ENCODE measurements around the gene CBR4.
"Not testable (repeated sequence)": the region's sequence is repeated elsewhere in the genome, so short reads cannot be mapped to it uniquely, and the experiment has no call there.

Gene CBR4

GRCh38 chr4:169010125-169011023 lies at the start of gene CBR4:
Gene CBR4, minus strand, starts transcription at chr4:169010255. Its CDS starts 166 bp downstream, at chr4:169010089.
- peak; percentile 89 to 90 for DNase-seq (ENCODE audit: low read depth in 1 of 2, low spot score in 1 of 2)

GRCh38 chr4:169059306-169060211 lies 49.5 kb upstream of the CBR4 start:
- no peak for DNase-seq (ENCODE audit: low read depth in 1 of 2, low spot score in 1 of 2)

DNA sequence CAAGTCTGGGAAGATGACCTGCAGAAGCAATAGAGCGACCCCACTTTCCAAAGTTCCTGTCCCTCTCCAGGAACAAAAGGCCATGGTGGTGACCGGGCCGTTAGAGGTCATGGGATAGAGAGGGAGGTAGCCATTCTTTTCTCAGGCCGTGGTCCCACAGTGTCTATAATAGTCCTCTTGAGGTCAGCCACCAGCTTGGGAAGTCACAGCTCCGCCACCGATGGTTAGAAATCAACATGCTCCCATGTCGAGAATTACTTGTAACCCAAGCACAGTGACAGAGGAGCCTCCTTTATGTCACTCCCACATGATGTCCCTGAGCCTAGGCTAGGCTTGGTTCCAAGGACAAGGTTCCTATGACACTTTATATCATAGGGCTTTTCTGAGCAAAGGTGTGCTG lies 48.3 kb upstream of the CBR4 start:
- DNase-seq (ENCODE audit: low read depth in 1 of 2, low spot score in 1 of 2) = no peak

GRCh38 chr4:169054879-169055278 lies 44.8 kb upstream of the CBR4 start:
- no peak for DNase-seq (ENCODE audit: low read depth in 1 of 2, low spot score in 1 of 2)

GRCh38 chr4:169052594-169052945 lies 42.5 kb upstream of the CBR4 start:
- no peak for DNase-seq (ENCODE audit: low read depth in 1 of 2, low spot score in 1 of 2)

- DNase-seq (ENCODE audit: low read depth in 1 of 2, low spot score in 1 of 2) = no peak
These were observed 41.9 kb upstream of the CBR4 start for GRCh38 chr4:169051761-169052593.

DNA sequence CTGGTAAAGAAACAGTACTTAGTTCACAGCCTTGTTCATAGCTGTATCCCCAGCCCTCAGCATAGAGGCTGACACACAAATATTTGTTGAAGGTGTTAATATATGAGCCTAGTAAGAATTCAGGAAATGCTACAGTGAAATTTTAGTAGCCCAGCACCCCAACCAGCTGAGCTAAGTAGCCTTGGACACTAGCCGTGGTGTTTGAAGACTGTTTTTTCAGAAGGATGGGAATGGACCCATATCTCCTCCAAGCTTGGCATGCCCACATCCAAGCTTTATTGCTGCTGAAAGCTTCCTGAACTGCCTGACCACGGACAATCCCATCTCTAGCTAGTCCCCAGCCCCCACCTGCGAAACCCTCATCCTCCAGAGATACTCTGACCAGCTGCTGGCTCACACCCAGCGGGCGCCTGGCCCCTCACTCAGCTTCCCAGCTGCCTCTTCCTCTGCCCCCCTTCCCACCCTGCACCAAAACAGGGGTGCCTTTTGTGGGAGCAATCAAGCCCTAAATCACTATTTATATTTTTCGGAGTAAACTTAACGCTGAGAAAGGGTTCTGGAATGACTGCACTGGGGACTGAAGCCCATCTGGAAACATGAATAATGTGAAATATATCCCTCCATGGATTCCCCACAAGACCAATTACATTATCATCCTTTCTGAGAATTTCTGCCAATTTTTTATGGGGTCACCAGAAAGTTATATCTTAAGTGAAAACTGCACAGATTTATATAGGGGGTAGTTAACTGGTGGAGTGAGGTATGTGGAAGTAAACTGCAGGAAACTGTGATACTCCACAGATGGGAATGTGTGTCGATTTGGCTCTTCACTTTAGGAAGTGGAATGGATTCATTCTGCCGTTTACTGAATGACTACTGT lies 41.1 kb upstream of the CBR4 start:
- no peak for DNase-seq (ENCODE audit: low read depth in 1 of 2, low spot score in 1 of 2)

GRCh38 chr4:169050284-169050683 lies 40.2 kb upstream of the CBR4 start:
- no peak for DNase-seq (ENCODE audit: low read depth in 1 of 2, low spot score in 1 of 2)

GRCh38 chr4:169048868-169049414 lies 38.9 kb upstream of the CBR4 start:
- no peak for DNase-seq (ENCODE audit: low read depth in 1 of 2, low spot score in 1 of 2)

DNA sequence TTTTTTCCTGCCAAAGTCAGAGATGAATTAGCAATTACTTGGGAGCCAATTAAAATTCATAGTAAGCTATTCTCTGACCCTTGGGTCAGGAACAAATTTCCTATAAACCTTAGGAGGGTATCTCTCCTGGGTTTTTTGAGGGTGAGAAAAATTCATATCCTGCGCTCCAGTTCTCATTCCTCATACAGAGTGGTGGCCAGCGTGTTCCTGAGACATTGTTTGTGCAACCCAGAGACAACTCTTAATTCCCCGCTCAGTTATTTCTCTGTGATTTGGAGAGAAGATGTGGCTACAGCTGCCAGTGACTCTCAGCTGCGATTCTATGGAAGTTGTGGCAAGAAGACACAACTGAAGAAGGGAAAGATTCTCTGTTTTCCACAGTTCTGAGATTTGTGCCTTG lies 37.9 kb upstream of the CBR4 start:
- no peak for DNase-seq (ENCODE audit: low read depth in 1 of 2, low spot score in 1 of 2)

DNA sequence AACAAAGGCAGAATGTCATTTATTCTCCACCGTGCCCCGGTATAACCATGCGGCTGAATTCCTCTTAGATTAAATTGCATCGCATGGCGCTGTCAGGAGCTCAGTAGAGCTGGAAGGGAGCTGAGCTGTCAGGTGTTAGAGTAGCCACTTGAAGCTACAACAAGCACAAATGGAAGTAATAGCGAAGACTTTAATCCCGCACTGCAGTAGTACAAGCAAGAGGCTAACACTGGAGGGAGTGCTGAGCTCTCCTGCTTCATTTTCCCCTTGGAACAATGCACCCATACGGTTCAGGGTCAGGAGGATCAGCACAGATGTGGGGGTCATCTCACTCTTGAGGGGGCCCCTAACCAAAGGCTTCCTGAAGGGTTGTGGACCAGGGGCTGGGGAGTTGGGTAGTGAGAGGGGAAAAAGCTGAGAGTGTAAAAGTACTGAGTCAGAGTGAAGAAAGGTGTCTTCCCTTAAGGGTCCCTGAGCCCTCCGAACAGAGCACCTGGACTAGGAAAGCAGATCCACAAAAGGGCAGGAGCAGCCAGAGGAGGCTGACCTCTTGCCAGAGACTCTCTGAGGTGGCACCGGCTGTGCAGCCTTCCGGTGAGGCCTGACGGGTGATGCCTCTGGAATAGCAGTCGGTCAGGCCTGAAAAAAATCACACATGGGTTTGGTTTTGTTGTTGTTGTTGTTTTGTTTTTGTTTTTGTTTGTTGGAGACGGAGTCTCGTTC lies 36.0 kb upstream of the CBR4 start:
- no peak for DNase-seq (ENCODE audit: low read depth in 1 of 2, low spot score in 1 of 2)

DNA sequence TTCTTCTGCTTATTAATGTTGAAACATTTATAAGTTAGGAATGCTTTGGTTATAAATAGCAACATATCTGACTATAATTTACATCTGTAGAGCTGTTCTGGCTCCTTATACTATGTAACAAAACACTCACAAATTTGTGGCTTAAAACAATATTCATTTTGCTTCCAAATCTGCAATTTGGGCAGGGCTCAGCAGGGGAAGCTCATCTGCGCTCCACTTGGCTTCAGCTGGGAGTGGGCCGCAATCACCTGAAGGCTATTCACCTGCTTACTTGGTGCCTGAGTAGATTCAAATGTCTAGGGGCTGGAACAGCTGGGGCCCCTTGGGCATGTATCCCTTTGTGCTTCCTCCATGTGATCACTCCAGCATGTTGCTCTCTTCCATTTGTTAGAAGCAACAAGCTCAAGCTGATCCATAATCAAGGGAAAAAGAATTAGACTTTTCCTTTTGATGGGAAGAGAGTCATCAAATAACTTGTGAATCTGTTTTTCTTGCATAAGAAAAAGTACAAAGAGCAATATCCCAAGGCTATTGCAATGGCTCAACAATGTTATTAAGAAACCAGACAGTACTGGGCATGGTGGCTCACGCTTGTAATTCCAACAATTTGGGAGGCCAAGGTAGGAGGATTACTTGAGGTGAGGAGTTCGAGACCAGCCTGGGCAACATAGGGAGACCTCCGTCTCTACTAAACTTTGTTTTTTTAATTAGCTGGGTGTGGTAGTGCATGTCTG lies 34.8 kb upstream of the CBR4 start:
- DNase-seq (ENCODE audit: low read depth in 1 of 2, low spot score in 1 of 2) = no peak

DNA sequence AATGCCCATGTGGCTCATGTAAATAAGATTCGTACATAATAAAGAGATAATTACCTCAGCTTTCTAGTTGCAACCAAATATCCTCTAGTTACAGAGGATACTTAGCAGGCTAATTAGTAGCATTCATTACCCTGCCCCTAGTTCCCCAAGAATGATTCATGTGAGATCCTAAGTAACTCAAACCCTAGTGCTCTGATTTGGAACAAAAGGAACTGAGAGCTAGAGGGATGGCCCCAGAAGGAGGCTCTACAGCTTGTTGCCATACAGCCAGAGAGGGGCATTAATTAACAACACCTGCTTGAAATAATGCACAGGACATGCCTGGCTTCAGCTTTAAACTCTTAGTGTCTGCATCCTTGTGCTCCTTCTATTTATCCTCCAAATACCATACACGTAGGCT lies 32.6 kb upstream of the CBR4 start:
- DNase-seq (ENCODE audit: low read depth in 1 of 2, low spot score in 1 of 2) = no peak

DNA sequence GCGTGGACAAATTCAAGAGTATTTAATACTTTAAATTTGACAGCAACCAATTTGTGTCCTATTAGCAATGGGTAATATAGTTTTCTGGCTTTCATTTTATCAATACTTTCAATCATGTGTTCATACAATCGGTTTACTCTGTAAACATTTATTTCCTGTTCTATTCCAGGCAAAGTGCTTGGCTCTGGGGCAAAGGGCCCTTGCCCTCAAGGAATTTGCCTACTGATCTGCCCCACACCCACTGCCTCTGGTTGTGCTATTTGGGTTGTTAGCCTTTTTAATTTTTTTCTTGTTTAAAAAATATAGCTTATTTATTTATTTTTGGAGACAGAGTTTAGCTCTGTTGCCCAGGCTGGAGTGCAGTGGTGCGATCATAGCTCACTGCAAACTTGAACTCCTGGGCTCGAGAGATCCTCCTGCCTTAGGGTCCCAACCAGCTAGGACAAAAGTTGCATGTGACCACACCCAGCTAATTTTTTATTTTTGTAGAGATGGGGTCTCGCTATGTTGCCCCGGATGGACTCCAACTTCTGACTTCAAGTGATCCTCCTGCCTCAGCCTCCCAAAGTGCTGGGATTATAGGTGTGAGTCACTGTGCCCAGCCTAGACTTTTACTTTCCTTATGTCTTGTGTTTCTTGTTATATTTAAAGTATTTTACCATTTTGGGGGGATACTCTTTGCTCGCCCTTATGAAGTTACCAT lies 30.7 kb upstream of the CBR4 start:
- no peak for DNase-seq (ENCODE audit: low read depth in 1 of 2, low spot score in 1 of 2)

DNA sequence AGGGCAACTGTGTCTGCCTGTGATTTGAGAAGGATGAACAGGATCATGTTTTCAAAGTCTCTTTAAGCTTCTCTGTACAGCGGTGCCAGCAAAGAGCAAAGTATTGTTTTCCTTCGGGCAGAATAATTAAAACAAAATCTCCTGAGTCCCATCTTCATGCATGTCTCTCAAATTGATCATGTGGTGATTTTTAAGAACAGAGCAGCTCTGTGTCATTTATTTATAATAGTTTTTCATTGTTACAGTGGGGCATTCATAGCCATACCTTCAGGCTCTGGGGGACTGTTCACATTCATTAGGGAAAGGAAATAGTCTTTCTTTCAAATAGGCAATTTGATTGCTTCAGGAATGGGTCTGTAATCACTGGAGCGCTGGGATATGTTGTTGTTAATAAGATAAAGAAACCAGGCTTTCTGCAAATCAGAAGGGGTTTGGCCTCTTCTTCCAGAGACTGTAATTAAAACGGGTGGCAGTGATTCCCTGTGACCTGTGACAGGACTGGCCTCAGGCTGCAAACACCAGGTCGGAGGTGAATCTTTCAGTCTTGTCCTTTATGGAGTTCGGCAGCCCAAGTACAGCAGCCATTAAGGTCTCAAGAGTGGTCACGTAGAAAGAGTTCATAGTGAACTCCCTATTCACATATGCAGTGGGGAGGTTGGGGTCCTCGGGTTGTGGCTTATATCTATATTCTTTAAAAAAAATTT lies 29.3 kb upstream of the CBR4 start:
- DNase-seq (ENCODE audit: low read depth in 1 of 2, low spot score in 1 of 2) = no peak

GRCh38 chr4:169037506-169037905 lies 27.5 kb upstream of the CBR4 start:
- no peak for DNase-seq (ENCODE audit: low read depth in 1 of 2, low spot score in 1 of 2)

DNA sequence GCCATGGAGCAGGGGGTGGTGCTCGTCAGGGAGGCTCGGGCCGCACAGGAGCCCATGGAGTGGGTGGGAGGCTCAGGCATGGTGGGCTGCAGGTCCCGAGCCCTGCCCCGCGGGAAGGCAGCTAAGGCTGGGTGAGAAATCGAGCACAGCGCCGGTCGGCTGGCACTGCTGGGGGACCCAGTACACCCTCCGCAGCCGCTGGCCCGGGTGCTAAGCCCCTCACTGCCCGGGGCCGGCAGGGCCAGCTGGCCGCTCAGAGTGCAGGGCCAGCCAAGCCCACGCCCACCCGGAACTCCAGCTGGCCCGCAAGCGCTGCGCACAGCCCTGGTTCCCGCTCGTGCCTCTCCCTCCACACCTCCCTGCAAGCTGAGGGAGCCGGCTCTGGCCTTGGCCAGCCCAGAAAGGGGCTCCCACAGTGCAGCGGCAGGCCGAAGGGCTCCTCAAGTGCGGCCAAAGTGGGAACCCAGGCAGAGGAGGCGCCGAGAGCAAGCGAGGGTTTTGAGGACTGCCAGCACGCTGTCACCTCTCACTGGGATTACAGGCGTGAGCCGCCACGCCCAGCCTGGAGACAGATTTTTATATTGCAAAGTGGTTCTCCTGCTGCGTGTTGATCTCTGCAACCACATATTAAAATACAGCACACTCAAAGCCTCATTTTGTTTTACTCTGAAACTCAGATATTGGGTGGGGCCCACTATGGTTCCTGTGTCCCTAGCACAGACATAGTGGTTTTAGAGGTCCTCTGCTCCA lies 26.0 kb upstream of the CBR4 start:
- DNase-seq (ENCODE audit: low read depth in 1 of 2, low spot score in 1 of 2) = not testable (repeated sequence)

All from stimulated activated CD4-positive, alpha-beta T cell treated with anti-CD3 and anti-CD28 coated beads, Interleukin-15, amount 100 ng/mL, for 1 hour (primary cell).